Neural progenitor cell (in vitro differentiated cells): ENCODE measurements around the gene CCDC102B.

Experiments
- CTCF ChIP-seq: fragments of 200-600 bp; sonication (generic); IDR thresholded peaks from 2 replicates; pipeline ENCODE4 v1.5.1; 2017; ENCODE audit warnings: antibody characterized with exemption, mild to moderate bottlenecking
- EZH2 ChIP-seq: fragments of 200-600 bp; sonication (generic); IDR thresholded peaks from 2 replicates; pipeline ENCODE4 v1.6.1; 2017; ENCODE audit warnings: antibody characterized with exemption, mild to moderate bottlenecking, moderate library complexity

GRCh38 chr18:68887410-68887809 is 89.5 kb downstream of the CCDC102B start:
- TF ChIP-seq CTCF (no peak), EZH2 (no peak)
